GM18526 (cell line): Measurements from ENCODE around the gene ZNF160.
A peak's percentile ranks its signal among the peaks of the same experiment; 100 is the strongest.

Source experiments
- POLR2A ChIP-seq: IDR thresholded peaks from 3 replicates; pipeline ENCODE4 v1.6.1; 2011; ENCODE audit not compliant: insufficient read length; ENCODE audit errors: extremely low read depth

Gene ZNF160

GRCh38 chr19:53103234-53104203 lies at the start of gene ZNF160:
Gene ZNF160, minus strand, starts transcription at chr19:53103422. Its CDS starts 17,146 bp downstream, at chr19:53086276.
- peak; percentile 91 for TF ChIP-seq POLR2A

GRCh38 chr19:53147645-53148044 lies 44.4 kb upstream of the ZNF160 start:
- TF ChIP-seq POLR2A = no peak

- TF ChIP-seq POLR2A = no peak
These were observed 37.1 kb upstream of the ZNF160 start for GRCh38 chr19:53140351-53140750.

- no peak for TF ChIP-seq POLR2A
These were observed 33.2 kb upstream of the ZNF160 start for GRCh38 chr19:53136432-53136831.

- no peak for TF ChIP-seq POLR2A
These were observed 29.1 kb upstream of the ZNF160 start, which contains the start of gene ZNF415 for GRCh38 chr19:53132141-53132991. Gene ZNF415, minus strand, starts transcription at chr19:53132910. Its CDS starts 10,234 bp downstream, at chr19:53122676.

- no peak for TF ChIP-seq POLR2A
These were observed 28.5 kb upstream of the ZNF160 start for GRCh38 chr19:53131727-53132126.

- TF ChIP-seq POLR2A = no peak
These were observed 27.9 kb upstream of the ZNF160 start for GRCh38 chr19:53131085-53131590.

GRCh38 chr19:53130506-53130905 lies 27.3 kb upstream of the ZNF160 start:
- TF ChIP-seq POLR2A = no peak

GRCh38 chr19:53123400-53123799 lies 20.2 kb upstream of the ZNF160 start:
- TF ChIP-seq POLR2A = no peak

- TF ChIP-seq POLR2A = no peak
These were observed 9.1 kb upstream of the ZNF160 start for GRCh38 chr19:53112286-53112685.

GRCh38 chr19:53109527-53109926 lies 6.3 kb upstream of the ZNF160 start:
- no peak for TF ChIP-seq POLR2A

GRCh38 chr19:53102756-53103233 lies 427 bp downstream of the ZNF160 start:
- no peak for TF ChIP-seq POLR2A

- no peak for TF ChIP-seq POLR2A
These were observed 941 bp downstream of the ZNF160 start for GRCh38 chr19:53102206-53102755.

GRCh38 chr19:53101518-53101917 lies 1.7 kb downstream of the ZNF160 start:
- TF ChIP-seq POLR2A = no peak
